AG10803 (cell line): ENCODE data around the gene NRG2.

Experiments used
- DNase-seq: peaks from one replicate; pipeline ENCODE4 v3.0.0; 2010; ENCODE audit warnings: low read depth
- H3K4me3 ChIP-seq: 2 replicates; pipeline ENCODE4 v1.5.1; 2011; ENCODE audit warnings: mild to moderate bottlenecking, low read length, control low read depth
- TF ChIP-seq, protein P1 (sequence below): conservative IDR thresholded peaks from 2 replicates; pipeline ENCODE4 v1.5.1; 2011; ENCODE audit warnings: mild to moderate bottlenecking, low read length, control low read depth, inconsistent platforms

Gene NRG2

DNA sequence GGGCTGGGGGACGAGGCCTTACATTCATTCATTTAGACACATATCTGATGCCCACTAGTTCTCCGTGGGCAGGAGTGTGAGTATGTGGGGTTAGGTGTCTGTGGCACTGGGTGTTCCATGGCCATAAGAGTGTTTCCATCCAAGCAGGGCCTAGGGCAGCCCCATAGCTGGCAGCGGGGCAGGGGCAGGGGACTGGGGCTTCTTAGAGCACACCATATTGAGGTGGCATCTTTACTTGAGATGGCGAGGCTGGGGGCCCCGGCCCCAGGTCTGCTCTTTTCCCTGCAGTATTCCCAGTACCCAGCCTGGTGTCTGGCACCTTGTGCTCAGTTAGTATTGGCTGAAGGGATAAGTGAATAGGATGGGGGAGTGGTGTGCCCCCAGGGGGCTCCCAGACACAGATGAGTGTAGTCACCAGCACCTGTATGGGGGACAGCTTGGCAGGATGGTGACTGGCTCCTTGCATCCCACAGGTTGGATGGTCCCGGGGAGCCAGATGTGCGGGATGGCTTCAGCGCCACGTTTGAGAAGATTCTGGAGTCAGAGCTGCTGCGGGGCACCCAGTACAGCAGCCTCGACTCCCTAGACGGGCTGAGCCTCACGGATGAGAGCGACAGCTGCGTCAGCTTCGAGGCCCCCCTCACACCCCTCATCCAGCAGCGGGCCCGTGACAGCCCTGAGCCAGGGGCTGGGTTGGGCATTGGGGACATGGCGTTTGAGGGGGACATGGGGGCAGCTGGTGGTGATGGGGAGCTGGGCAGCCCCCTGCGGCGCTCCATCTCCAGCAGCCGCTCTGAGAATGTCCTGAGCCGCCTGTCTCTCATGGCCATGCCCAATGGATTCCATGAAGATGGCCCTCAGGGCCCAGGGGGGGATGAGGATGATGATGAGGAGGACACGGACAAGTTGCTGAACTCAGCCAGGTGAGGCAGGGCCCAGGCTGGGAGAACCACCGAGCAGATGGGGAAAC lies 230.0 kb downstream of the NRG2 start:
- DNase-seq: no peak
- no peak overlapping the region for H3K4me3 ChIP-seq
- TF ChIP-seq, protein P1, sequence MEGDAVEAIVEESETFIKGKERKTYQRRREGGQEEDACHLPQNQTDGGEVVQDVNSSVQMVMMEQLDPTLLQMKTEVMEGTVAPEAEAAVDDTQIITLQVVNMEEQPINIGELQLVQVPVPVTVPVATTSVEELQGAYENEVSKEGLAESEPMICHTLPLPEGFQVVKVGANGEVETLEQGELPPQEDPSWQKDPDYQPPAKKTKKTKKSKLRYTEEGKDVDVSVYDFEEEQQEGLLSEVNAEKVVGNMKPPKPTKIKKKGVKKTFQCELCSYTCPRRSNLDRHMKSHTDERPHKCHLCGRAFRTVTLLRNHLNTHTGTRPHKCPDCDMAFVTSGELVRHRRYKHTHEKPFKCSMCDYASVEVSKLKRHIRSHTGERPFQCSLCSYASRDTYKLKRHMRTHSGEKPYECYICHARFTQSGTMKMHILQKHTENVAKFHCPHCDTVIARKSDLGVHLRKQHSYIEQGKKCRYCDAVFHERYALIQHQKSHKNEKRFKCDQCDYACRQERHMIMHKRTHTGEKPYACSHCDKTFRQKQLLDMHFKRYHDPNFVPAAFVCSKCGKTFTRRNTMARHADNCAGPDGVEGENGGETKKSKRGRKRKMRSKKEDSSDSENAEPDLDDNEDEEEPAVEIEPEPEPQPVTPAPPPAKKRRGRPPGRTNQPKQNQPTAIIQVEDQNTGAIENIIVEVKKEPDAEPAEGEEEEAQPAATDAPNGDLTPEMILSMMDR: no peak

DNA sequence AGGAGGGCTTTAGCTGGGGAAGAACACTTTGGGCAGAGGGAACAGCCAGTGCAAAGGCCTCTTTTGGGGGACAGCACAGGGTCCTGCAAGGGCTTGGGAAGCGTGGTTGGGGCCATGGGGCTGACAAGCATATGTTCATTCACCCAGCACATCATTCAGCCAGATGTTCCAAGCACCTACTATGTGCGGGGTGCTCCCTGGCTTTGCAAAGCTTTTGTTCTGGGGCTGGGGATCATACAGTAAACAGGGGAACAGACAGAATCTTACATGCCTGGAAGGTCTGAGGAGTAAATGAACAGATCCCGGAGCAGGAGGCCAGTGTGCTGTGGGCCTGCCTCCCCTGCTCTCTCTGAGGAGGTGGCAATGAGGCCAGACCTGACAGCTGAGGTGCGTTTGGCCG lies 230.8 kb downstream of the NRG2 start:
- TF ChIP-seq, protein P1: no peak
- H3K4me3 ChIP-seq: no peak overlapping the region
- DNase-seq: no peak

DNA sequence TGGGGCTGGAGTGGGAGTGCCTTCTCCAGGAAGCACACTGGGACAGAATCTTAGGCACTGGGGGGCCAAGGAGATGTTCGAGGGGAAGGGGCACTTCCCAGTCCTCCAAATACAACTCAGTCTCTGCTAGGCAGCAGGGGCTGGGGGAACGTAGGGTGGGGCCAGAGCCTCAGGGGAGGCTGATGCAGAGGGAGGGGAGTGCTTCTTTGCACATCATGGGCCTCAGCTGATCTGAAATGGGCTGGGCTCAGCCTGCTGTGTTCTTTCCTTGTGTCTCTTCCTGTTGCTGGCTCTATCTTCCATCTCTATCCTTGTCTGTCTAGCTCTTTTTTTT lies 231.9 kb downstream of the NRG2 start:
- TF ChIP-seq, protein P1: no peak
- DNase-seq: no peak
- H3K4me3 ChIP-seq: no peak overlapping the region

DNA sequence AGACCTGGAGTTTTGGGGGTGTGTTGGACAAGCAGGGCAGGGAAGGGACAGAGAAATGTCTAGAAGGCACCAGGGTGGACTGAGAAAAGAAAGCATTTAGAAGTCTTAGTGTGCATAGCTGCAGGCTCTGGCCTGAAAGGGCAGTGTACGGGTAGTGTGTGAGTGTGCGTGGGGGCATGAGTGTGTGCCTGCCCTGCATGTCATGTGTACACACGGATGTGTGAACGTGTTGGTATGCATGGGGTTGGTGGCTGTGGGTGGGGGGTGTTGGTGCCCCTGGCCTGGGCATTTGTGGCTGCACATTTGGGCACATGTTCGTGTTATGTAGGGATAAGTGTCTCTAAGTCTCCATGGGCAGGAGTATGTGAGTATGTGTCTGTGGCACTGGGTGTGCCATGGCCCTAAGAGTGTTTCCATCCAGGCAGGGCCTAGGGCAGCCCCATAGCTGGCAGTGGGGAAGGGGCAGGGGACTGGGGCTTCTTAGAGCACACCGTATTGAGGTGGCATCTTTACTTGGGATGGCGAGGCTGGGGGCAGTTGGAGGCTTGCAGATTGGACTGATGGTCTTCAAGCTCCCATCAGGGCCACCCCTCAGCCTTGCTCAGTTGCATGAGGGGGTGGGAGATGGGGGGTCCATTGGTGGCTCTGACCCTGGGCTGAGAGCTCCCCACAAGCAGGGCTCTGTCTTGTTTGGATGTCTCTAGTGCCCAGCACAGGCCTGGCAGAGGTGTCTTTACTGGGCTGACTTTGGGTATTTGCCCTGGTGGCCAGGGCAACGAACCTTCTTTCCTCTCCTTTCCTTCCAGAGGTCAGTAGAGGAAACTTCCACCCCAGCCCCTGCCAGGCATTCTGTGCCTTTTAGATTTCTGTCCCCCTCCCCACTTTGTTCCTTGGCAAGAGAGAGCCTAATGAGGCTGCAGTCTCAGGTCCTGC lies 232.5 kb downstream of the NRG2 start:
- H3K4me3 ChIP-seq: no peak overlapping the region
- DNase-seq: no peak
- TF ChIP-seq, protein P1: no peak

DNA sequence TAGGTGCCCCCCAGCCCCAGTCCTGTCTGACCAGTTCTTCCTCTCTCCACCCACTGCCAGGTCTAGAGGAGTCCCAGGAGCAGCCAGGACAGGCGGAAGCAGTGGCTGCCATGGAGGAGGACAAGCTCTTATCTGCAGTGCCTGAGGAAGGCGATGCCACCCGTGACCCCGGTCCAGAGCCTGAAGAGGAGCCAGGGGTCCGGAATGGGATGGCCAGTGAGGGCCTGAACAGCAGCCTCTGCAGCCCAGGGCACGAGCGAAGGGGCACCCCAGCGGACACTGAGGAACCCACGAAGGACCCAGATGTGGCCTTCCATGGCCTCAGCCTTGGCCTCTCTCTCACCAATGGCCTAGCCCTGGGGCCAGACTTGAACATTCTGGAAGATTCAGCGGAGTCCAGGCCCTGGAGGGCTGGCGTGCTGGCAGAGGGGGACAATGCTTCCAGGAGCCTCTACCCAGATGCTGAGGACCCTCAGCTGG lies 233.7 kb downstream of the NRG2 start:
- DNase-seq: no peak
- TF ChIP-seq, protein P1: no peak
- H3K4me3 ChIP-seq: no peak overlapping the region

DNA sequence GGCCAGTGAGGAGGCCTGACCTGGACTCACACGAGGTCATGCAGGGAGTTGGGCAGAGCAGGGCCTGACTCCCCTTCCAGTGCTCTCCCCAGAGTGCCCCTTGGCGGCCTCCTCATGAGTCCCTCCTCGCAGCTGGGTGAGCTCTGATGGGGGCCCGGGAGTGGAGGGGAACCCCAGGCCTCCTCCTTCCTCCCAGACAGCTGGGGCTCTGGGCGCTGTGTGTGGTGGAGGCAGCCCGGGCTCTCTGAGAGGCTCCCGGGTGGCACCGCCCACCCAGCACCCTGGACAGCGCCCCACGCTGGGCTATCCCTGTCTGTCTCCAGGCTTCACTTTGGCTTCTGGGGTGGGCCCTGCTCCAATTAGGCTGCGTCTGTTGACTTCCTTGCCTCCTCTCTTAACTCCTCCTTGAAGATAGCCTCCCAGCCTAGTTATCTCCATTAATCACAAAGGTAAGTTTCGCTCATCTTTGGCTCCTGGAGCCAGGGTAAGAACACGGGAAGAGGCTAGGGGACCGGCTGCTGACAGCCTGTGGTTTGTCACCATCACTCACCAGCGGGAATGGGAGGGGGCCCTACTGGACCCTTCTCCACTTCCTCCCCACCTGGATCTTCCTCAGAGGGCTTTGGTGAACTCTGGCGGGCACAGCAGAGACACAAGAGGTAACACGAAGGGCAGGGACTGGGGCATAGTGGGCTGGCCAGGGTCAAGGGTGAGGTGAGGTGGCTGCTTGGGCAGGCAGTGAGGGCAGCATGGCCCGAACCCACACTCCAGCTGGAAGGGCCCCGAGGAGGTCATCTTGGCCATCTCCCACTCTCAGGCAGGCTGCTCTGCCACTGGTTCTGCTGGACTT lies 234.4 kb downstream of the NRG2 start:
- TF ChIP-seq, protein P1: no peak
- no peak overlapping the region for H3K4me3 ChIP-seq
- peak; percentile 15 for DNase-seq
